Measurements from ENCODE around the gene NFYC. TPM values are rescaled to one million over a fixed set of nuclear protein-coding genes. Genes with fewer than 3 reads are reported as not detected.

Gene NFYC
- total RNA-seq, 1 donor from 2014 or later = 51.2 TPM

- DNase-seq = peak; percentile 71
Measured at GRCh38 chr1:40783001-40783905, 91.7 kb downstream of the NFYC start, which contains the start of gene KCNQ4. Gene KCNQ4, plus strand, starts transcription at chr1:40783787. Its CDS starts 307 bp downstream, at chr1:40784094.

GRCh38 chr1:40784141-40784770 lies 92.8 kb downstream of the NFYC start:
- peak; percentile 46 for DNase-seq

GRCh38 chr1:40784771-40785151 lies 93.3 kb downstream of the NFYC start:
- no peak for DNase-seq

- DNase-seq = no peak
Measured at GRCh38 chr1:40785446-40785845, 93.9 kb downstream of the NFYC start.

- no peak for DNase-seq
Measured at GRCh38 chr1:40786171-40786994, 94.9 kb downstream of the NFYC start.

- DNase-seq = no peak
Measured at GRCh38 chr1:40786995-40787705, 95.6 kb downstream of the NFYC start.

- no peak for DNase-seq
Measured at GRCh38 chr1:40787737-40788560, 96.4 kb downstream of the NFYC start.

GRCh38 chr1:40788561-40789341 lies 97.2 kb downstream of the NFYC start:
- DNase-seq = no peak

- no peak for DNase-seq
Measured at GRCh38 chr1:40789342-40789598, 97.8 kb downstream of the NFYC start.

GRCh38 chr1:40789661-40790430 lies 98.3 kb downstream of the NFYC start:
- no peak for DNase-seq

- no peak for DNase-seq
Measured at GRCh38 chr1:40792036-40792435, 100.5 kb downstream of the NFYC start.

GRCh38 chr1:40793617-40794016 lies 102.1 kb downstream of the NFYC start:
- DNase-seq = no peak

- no peak for DNase-seq
Measured at GRCh38 chr1:40794048-40794447, 102.5 kb downstream of the NFYC start.

GRCh38 chr1:40794974-40795715 lies 103.6 kb downstream of the NFYC start:
- no peak for DNase-seq

GRCh38 chr1:40795811-40796586 lies 104.5 kb downstream of the NFYC start:
- no peak for DNase-seq

- DNase-seq = peak; percentile 72
Measured at GRCh38 chr1:40796939-40797667, 105.6 kb downstream of the NFYC start.

- DNase-seq = no peak
Measured at GRCh38 chr1:40797668-40798010, 106.1 kb downstream of the NFYC start.

Measured in tongue (tissue), 2 donors.